ENCODE measurements around the gene DPPA4. TPM values are rescaled to one million over a fixed set of nuclear protein-coding genes. Genes with fewer than 3 reads are reported as not detected.

Gene DPPA4
- total and polyA plus RNA-seq, 2 donors (not counting 1 experiment from before 2014, with no cell fraction given), result 2.8 to 3.3 TPM

DNA sequence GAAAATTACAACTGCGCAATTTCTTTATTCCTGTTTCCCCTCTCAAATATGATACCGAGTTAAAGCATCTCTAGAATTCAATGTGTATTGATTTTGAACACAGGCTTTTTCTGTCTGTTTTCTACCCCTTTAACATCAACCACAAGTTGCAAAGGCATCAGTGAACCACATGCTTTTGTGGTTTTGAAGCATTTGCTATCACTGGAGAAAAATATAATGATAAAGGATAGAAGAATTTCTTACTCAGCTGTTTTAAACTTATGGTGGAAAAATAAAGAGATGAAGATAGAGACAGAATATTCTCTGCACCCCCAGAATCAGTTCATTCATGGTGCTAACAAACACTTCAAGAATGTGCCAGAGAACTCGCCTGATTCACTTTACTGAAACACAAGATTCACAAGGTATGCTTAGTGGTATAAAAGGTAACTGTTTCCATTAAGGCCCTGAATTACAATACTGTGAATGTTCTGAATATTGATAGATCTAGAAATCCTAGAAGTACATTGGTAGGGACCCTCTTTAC, 9.5 kb upstream of the DPPA4 start:
- H3K4me3 ChIP-seq (ENCODE audit: control extremely low read depth in 1 of 5, extremely low read depth in 1 of 5, insufficient read depth in 1 of 5, low read depth in 2 of 5, low read length in 4 of 5), result no peak overlapping the region
- H3K4me2 ChIP-seq (replicated peaks; ENCODE audit: low read depth, low read length, poor library complexity, severe bottlenecking), result no peak overlapping the region
- no peaks in the 10 kb centered on the region for H3K79me2 ChIP-seq (ENCODE audit: control insufficient read depth, insufficient read depth, low read length)
- WGBS (ENCODE audit: insufficient coverage), result no CpG with 5 or more reads among the region's 3 CpGs
- CTCF ChIA-PET, result no interaction called here
- Mint-ChIP-seq H3K27ac (no peak overlapping the region), H3K4me3 (no peak overlapping the region), H3K9me3 (ENCODE audit: insufficient read depth) (no peaks in the 10 kb centered on the region), H3K4me1 (no peaks in the 10 kb centered on the region), H3K27me3 (no peaks in the 10 kb centered on the region)
- TF ChIP-seq, protein P1, sequence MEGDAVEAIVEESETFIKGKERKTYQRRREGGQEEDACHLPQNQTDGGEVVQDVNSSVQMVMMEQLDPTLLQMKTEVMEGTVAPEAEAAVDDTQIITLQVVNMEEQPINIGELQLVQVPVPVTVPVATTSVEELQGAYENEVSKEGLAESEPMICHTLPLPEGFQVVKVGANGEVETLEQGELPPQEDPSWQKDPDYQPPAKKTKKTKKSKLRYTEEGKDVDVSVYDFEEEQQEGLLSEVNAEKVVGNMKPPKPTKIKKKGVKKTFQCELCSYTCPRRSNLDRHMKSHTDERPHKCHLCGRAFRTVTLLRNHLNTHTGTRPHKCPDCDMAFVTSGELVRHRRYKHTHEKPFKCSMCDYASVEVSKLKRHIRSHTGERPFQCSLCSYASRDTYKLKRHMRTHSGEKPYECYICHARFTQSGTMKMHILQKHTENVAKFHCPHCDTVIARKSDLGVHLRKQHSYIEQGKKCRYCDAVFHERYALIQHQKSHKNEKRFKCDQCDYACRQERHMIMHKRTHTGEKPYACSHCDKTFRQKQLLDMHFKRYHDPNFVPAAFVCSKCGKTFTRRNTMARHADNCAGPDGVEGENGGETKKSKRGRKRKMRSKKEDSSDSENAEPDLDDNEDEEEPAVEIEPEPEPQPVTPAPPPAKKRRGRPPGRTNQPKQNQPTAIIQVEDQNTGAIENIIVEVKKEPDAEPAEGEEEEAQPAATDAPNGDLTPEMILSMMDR (IDR thresholded peaks at IDR 0.05), result no peak
- TF ChIP-seq EZH2 (IDR thresholded peaks at IDR 0.05; ENCODE audit: borderline replicate concordance, insufficient read depth, low read depth, low read length, poor library complexity, severe bottlenecking), result no peak
- H4K20me1 ChIP-seq (ENCODE audit: control insufficient read depth, insufficient read depth, low read length, poor library complexity, severe bottlenecking), result no peaks in the 10 kb centered on the region
- H3K9me3 ChIP-seq (ENCODE audit: control extremely low read depth in 1 of 3, control insufficient read depth in 2 of 3, insufficient read depth in 1 of 3, low read length in 2 of 3), result no peaks in the 10 kb centered on the region
- H3K9ac ChIP-seq (ENCODE audit: low read length), result no peak overlapping the region
- no peak for DNase-seq
- H3K36me3 ChIP-seq (replicated peaks in 1 of 2; ENCODE audit: control extremely low read depth in 1 of 2, control insufficient read depth in 1 of 2, extremely low read depth in 1 of 2, insufficient read depth in 2 of 2, low read length in 1 of 2), result no peaks in the 10 kb centered on the region
- no peaks in the 10 kb centered on the region for H3K4me1 ChIP-seq (ENCODE audit: control insufficient read depth in 2 of 2, insufficient read depth in 2 of 2, low read length in 2 of 2)
- ATAC-seq (ENCODE audit: low read depth), result no peak
- intact Hi-C loops (cut with micrococcal nuclease), result no loop called here
- H3K27me3 ChIP-seq (replicated peaks in 1 of 4; ENCODE audit: control extremely low read depth in 1 of 4, control insufficient read depth in 3 of 4, insufficient read depth in 4 of 4, low read length in 3 of 4), result no peaks in the 10 kb centered on the region
- POLR2A ChIA-PET, result no interaction called here
- no peak overlapping the region for H3K27ac ChIP-seq (ENCODE audit: low read length in 2 of 2)
- no peak overlapping the region for H2AFZ ChIP-seq (ENCODE audit: insufficient read depth, low read depth, low read length, poor library complexity, severe bottlenecking)

GRCh38 chr3:109346099-109346498, 8.8 kb upstream of the DPPA4 start:
- Histone ChIP-seq H3K4me1 (ENCODE audit: control insufficient read depth in 2 of 2, insufficient read depth in 2 of 2, low read length in 2 of 2) (no peaks in the 10 kb centered on the region), H3K9me3 (ENCODE audit: control extremely low read depth in 1 of 3, control insufficient read depth in 2 of 3, insufficient read depth in 1 of 3, low read length in 2 of 3) (peaks cover 0 to under 1% (median 0%) of the 10 kb centered on the region in 3 donors), H3K4me2 (replicated peaks; ENCODE audit: low read depth, low read length, poor library complexity, severe bottlenecking) (no peak overlapping the region), H2AFZ (ENCODE audit: insufficient read depth, low read depth, low read length, poor library complexity, severe bottlenecking) (no peak overlapping the region), H4K20me1 (ENCODE audit: control insufficient read depth, insufficient read depth, low read length, poor library complexity, severe bottlenecking) (no peaks in the 10 kb centered on the region), H3K27ac (ENCODE audit: low read length in 2 of 2) (no peak overlapping the region), H3K27me3 (replicated peaks in 1 of 4; ENCODE audit: control extremely low read depth in 1 of 4, control insufficient read depth in 3 of 4, insufficient read depth in 4 of 4, low read length in 3 of 4) (no peaks in the 10 kb centered on the region), H3K79me2 (ENCODE audit: control insufficient read depth, insufficient read depth, low read length) (no peaks in the 10 kb centered on the region), H3K4me3 (ENCODE audit: control extremely low read depth in 1 of 5, extremely low read depth in 1 of 5, insufficient read depth in 1 of 5, low read depth in 2 of 5, low read length in 4 of 5) (no peak overlapping the region), H3K36me3 (replicated peaks in 1 of 2; ENCODE audit: control extremely low read depth in 1 of 2, control insufficient read depth in 1 of 2, extremely low read depth in 1 of 2, insufficient read depth in 2 of 2, low read length in 1 of 2) (no peaks in the 10 kb centered on the region), H3K9ac (ENCODE audit: low read length) (no peak overlapping the region)
- ChIA-PET CTCF (no interaction called here), POLR2A (no interaction called here)
- no peak overlapping the region for H3K4me3 Mint-ChIP-seq
- ATAC-seq (ENCODE audit: low read depth), result no peak
- WGBS (ENCODE audit: insufficient coverage), result 82% methylated on average over 2 of the region's 4 CpGs
- H3K27ac Mint-ChIP-seq, result no peak overlapping the region
- intact Hi-C loops (cut with micrococcal nuclease), result no loop called here
- H3K9me3 Mint-ChIP-seq (ENCODE audit: insufficient read depth), result no peaks in the 10 kb centered on the region
- no peaks in the 10 kb centered on the region for H3K27me3 Mint-ChIP-seq
- no peak for TF ChIP-seq EZH2 (IDR thresholded peaks at IDR 0.05; ENCODE audit: borderline replicate concordance, insufficient read depth, low read depth, low read length, poor library complexity, severe bottlenecking)
- TF ChIP-seq, protein P1 (IDR thresholded peaks at IDR 0.05), result no peak
- no peak for DNase-seq
- no peaks in the 10 kb centered on the region for H3K4me1 Mint-ChIP-seq

All from B cell (primary cell).